ENCODE results near the gene TBC1D22A. TPM values are rescaled to one million over a fixed set of nuclear protein-coding genes. Genes with fewer than 3 reads are reported as not detected.

Gene TBC1D22A
- polyA plus RNA-seq, 4 donors = 17.7 to 26.4 (median 21.0) TPM

- H3K4me1 ChIP-seq (ENCODE audit: control insufficient read depth in 3 of 3, insufficient read depth in 2 of 3, low read depth in 1 of 3, low read length in 2 of 3) = peaks cover 21 to 51% (median 23%) of the 10 kb centered on the region in 3 donors
- DNase-seq (no peak), FAIRE-seq (no peak)
- no peak overlapping the region for H3K4me3 ChIP-seq (ENCODE audit: low read depth in 1 of 3, low read length in 3 of 3)
- peak overlapping the region; percentile 47 to 99 (median 97) for H3K27ac ChIP-seq (ENCODE audit: low read depth in 1 of 3, low read length in 2 of 3)
- no peaks in the 10 kb centered on the region for H3K36me3 ChIP-seq (ENCODE audit: control insufficient read depth in 3 of 3, insufficient read depth in 2 of 3, low read depth in 1 of 3, low read length in 3 of 3)
- 85 to 91% (median 87%) methylated on average over 8 of the region's 8 CpGs for WGBS, 3 donors
- no peaks in the 10 kb centered on the region for H3K27me3 ChIP-seq (ENCODE audit: control insufficient read depth in 3 of 3, insufficient read depth in 3 of 3, low read length in 3 of 3)
- peaks cover 0 to 12% of the 10 kb centered on the region in 2 donors for H3K9me3 ChIP-seq (ENCODE audit: control insufficient read depth in 2 of 2, insufficient read depth in 1 of 2, low read depth in 1 of 2, low read length in 1 of 2)
Observed at GRCh38 chr22:46753360-46753759, 9.1 kb upstream of the TBC1D22A start.

GRCh38 chr22:46753761-46754109 is 8.7 kb upstream of the TBC1D22A start:
- Histone ChIP-seq H3K4me3 (ENCODE audit: low read depth in 1 of 3, low read length in 3 of 3) (no peak overlapping the region), H3K4me1 (ENCODE audit: control insufficient read depth in 3 of 3, insufficient read depth in 2 of 3, low read depth in 1 of 3, low read length in 2 of 3) (peaks cover 21 to 51% (median 23%) of the 10 kb centered on the region in 3 donors)
- WGBS, 3 donors = 66 to 83% (median 70%) methylated on average over 4 of the region's 4 CpGs

GRCh38 chr22:46754110-46754799 is 8.2 kb upstream of the TBC1D22A start:
- no peaks in the 10 kb centered on the region for H3K27me3 ChIP-seq (ENCODE audit: control insufficient read depth in 3 of 3, insufficient read depth in 3 of 3, low read length in 3 of 3)
- WGBS, 3 donors = 18 to 21% (median 21%) methylated on average over 14 of the region's 14 CpGs
- no peaks in the 10 kb centered on the region for H3K36me3 ChIP-seq (ENCODE audit: control insufficient read depth in 3 of 3, insufficient read depth in 2 of 3, low read depth in 1 of 3, low read length in 3 of 3)
- H3K4me1 ChIP-seq (ENCODE audit: control insufficient read depth in 3 of 3, insufficient read depth in 2 of 3, low read depth in 1 of 3, low read length in 2 of 3) = peaks cover 21 to 49% (median 23%) of the 10 kb centered on the region in 3 donors
- DNase-seq (peak; percentile 77 to 97), FAIRE-seq (no peak)
- H3K4me3 ChIP-seq (ENCODE audit: low read depth in 1 of 3, low read length in 3 of 3) = no peak overlapping the region
- H3K9me3 ChIP-seq (ENCODE audit: control insufficient read depth in 2 of 2, insufficient read depth in 1 of 2, low read depth in 1 of 2, low read length in 1 of 2) = peaks cover 0 to 12% of the 10 kb centered on the region in 2 donors
- H3K27ac ChIP-seq (ENCODE audit: low read depth in 1 of 3, low read length in 2 of 3) = peak overlapping the region; percentile 47 to 99 (median 97)

More at GRCh38 chr22:46753761-46754109, 8.7 kb upstream of the TBC1D22A start:
- no peak for DNase-seq
- Histone ChIP-seq H3K36me3 (ENCODE audit: control insufficient read depth in 3 of 3, insufficient read depth in 2 of 3, low read depth in 1 of 3, low read length in 3 of 3) (no peaks in the 10 kb centered on the region), H3K27ac (ENCODE audit: low read depth in 1 of 3, low read length in 2 of 3) (peak overlapping the region; percentile 47 to 99 (median 97)), H3K9me3 (ENCODE audit: control insufficient read depth in 2 of 2, insufficient read depth in 1 of 2, low read depth in 1 of 2, low read length in 1 of 2) (peaks cover 0 to 12% of the 10 kb centered on the region in 2 donors), H3K27me3 (ENCODE audit: control insufficient read depth in 3 of 3, insufficient read depth in 3 of 3, low read length in 3 of 3) (no peaks in the 10 kb centered on the region)
- no peak for FAIRE-seq

GRCh38 chr22:46754826-46755225 is 7.6 kb upstream of the TBC1D22A start:
- FAIRE-seq = no peak
- no peaks in the 10 kb centered on the region for H3K36me3 ChIP-seq (ENCODE audit: control insufficient read depth in 3 of 3, insufficient read depth in 2 of 3, low read depth in 1 of 3, low read length in 3 of 3)
- H3K9me3 ChIP-seq (ENCODE audit: control insufficient read depth in 2 of 2, insufficient read depth in 1 of 2, low read depth in 1 of 2, low read length in 1 of 2) = peaks cover 0 to 12% of the 10 kb centered on the region in 2 donors
- DNase-seq = no peak
- peak overlapping the region in 2 of 3 donors; percentile 47 to 99 for H3K27ac ChIP-seq (ENCODE audit: low read depth in 1 of 3, low read length in 2 of 3)
- H3K4me1 ChIP-seq (ENCODE audit: control insufficient read depth in 3 of 3, insufficient read depth in 2 of 3, low read depth in 1 of 3, low read length in 2 of 3) = peaks cover 17 to 48% (median 21%) of the 10 kb centered on the region in 3 donors
- 81 to 83% (median 82%) methylated on average over 5 to 6 of the region's 6 CpGs for WGBS, 3 donors
- H3K4me3 ChIP-seq (ENCODE audit: low read depth in 1 of 3, low read length in 3 of 3) = no peak overlapping the region
- no peaks in the 10 kb centered on the region for H3K27me3 ChIP-seq (ENCODE audit: control insufficient read depth in 3 of 3, insufficient read depth in 3 of 3, low read length in 3 of 3)

GRCh38 chr22:46755525-46755924 is 6.9 kb upstream of the TBC1D22A start:
- Histone ChIP-seq H3K4me1 (ENCODE audit: control insufficient read depth in 3 of 3, insufficient read depth in 2 of 3, low read depth in 1 of 3, low read length in 2 of 3) (peaks cover 10 to 44% (median 16%) of the 10 kb centered on the region in 3 donors), H3K27me3 (ENCODE audit: control insufficient read depth in 3 of 3, insufficient read depth in 3 of 3, low read length in 3 of 3) (no peaks in the 10 kb centered on the region), H3K36me3 (ENCODE audit: control insufficient read depth in 3 of 3, insufficient read depth in 2 of 3, low read depth in 1 of 3, low read length in 3 of 3) (no peaks in the 10 kb centered on the region), H3K27ac (ENCODE audit: low read depth in 1 of 3, low read length in 2 of 3) (no peak overlapping the region), H3K9me3 (ENCODE audit: control insufficient read depth in 2 of 2, insufficient read depth in 1 of 2, low read depth in 1 of 2, low read length in 1 of 2) (peaks cover 0 to 12% of the 10 kb centered on the region in 2 donors), H3K4me3 (ENCODE audit: low read depth in 1 of 3, low read length in 3 of 3) (no peak overlapping the region)
- DNase-seq (no peak), FAIRE-seq (no peak)
- 96 to 97% (median 97%) methylated on average over 2 of the region's 2 CpGs for WGBS, 3 donors

- H3K4me1 ChIP-seq (ENCODE audit: control insufficient read depth in 3 of 3, insufficient read depth in 2 of 3, low read depth in 1 of 3, low read length in 2 of 3) = peaks cover 8 to 38% (median 12%) of the 10 kb centered on the region in 3 donors
- no peak for DNase-seq
- 90 to 100% (median 100%) methylated on average over 1 of the region's 1 CpG for WGBS, 3 donors
- H3K27me3 ChIP-seq (ENCODE audit: control insufficient read depth in 3 of 3, insufficient read depth in 3 of 3, low read length in 3 of 3) = no peaks in the 10 kb centered on the region
- peaks cover 0 to 12% of the 10 kb centered on the region in 2 donors for H3K9me3 ChIP-seq (ENCODE audit: control insufficient read depth in 2 of 2, insufficient read depth in 1 of 2, low read depth in 1 of 2, low read length in 1 of 2)
- H3K4me3 ChIP-seq (ENCODE audit: low read depth in 1 of 3, low read length in 3 of 3) = no peak overlapping the region
- no peak for FAIRE-seq
- H3K36me3 ChIP-seq (ENCODE audit: control insufficient read depth in 3 of 3, insufficient read depth in 2 of 3, low read depth in 1 of 3, low read length in 3 of 3) = peaks cover 0 to 2% (median 0%) of the 10 kb centered on the region in 3 donors
- H3K27ac ChIP-seq (ENCODE audit: low read depth in 1 of 3, low read length in 2 of 3) = no peak overlapping the region
Observed at GRCh38 chr22:46756097-46756496, 6.4 kb upstream of the TBC1D22A start.

- 95 to 98% (median 96%) methylated on average over 2 of the region's 2 CpGs for WGBS, 3 donors
- Histone ChIP-seq H3K27ac (ENCODE audit: low read depth in 1 of 3, low read length in 2 of 3) (peak overlapping the region in 1 of 3 donors; percentile 84), H3K9me3 (ENCODE audit: control insufficient read depth in 2 of 2, insufficient read depth in 1 of 2, low read depth in 1 of 2, low read length in 1 of 2) (peaks cover 0 to 12% of the 10 kb centered on the region in 2 donors), H3K4me3 (ENCODE audit: low read depth in 1 of 3, low read length in 3 of 3) (no peak overlapping the region), H3K4me1 (ENCODE audit: control insufficient read depth in 3 of 3, insufficient read depth in 2 of 3, low read depth in 1 of 3, low read length in 2 of 3) (peaks cover 6 to 31% (median 6%) of the 10 kb centered on the region in 3 donors), H3K36me3 (ENCODE audit: control insufficient read depth in 3 of 3, insufficient read depth in 2 of 3, low read depth in 1 of 3, low read length in 3 of 3) (peaks cover 0 to 4% (median 0%) of the 10 kb centered on the region in 3 donors), H3K27me3 (ENCODE audit: control insufficient read depth in 3 of 3, insufficient read depth in 3 of 3, low read length in 3 of 3) (no peaks in the 10 kb centered on the region)
- FAIRE-seq = no peak
- no peak for DNase-seq
Observed at GRCh38 chr22:46757104-46757503, 5.3 kb upstream of the TBC1D22A start.

- H3K4me3 ChIP-seq (ENCODE audit: low read depth in 1 of 3, low read length in 3 of 3) = no peak overlapping the region
- H3K4me1 ChIP-seq (ENCODE audit: control insufficient read depth in 3 of 3, insufficient read depth in 2 of 3, low read depth in 1 of 3, low read length in 2 of 3) = peaks cover 5 to 31% (median 6%) of the 10 kb centered on the region in 3 donors
- no peaks in the 10 kb centered on the region for H3K27me3 ChIP-seq (ENCODE audit: control insufficient read depth in 3 of 3, insufficient read depth in 3 of 3, low read length in 3 of 3)
- H3K27ac ChIP-seq (ENCODE audit: low read depth in 1 of 3, low read length in 2 of 3) = peak overlapping the region in 1 of 3 donors; percentile 84
- DNase-seq (peak in 1 of 2 donors; percentile 73), FAIRE-seq (no peak)
- 85 to 94% (median 86%) methylated on average over 1 of the region's 1 CpG for WGBS, 3 donors
- peaks cover 0 to 4% (median 0%) of the 10 kb centered on the region in 3 donors for H3K36me3 ChIP-seq (ENCODE audit: control insufficient read depth in 3 of 3, insufficient read depth in 2 of 3, low read depth in 1 of 3, low read length in 3 of 3)
- peaks cover 0 to 12% of the 10 kb centered on the region in 2 donors for H3K9me3 ChIP-seq (ENCODE audit: control insufficient read depth in 2 of 2, insufficient read depth in 1 of 2, low read depth in 1 of 2, low read length in 1 of 2)
Observed at GRCh38 chr22:46758121-46758520, 4.3 kb upstream of the TBC1D22A start.
